GM12874 (cell line): ENCODE data around the gene GALNT14.

Experiments used
- CTCF ChIP-seq: IDR thresholded peaks from 2 replicates; pipeline ENCODE4 v1.5.1; 2011; ENCODE audit warnings: low read depth, mild to moderate bottlenecking, control low read depth, low read length, moderate library complexity; ENCODE audit not compliant: insufficient read depth

Gene GALNT14

GRCh38 chr2:31075941-31076590 lies 62.2 kb downstream of the GALNT14 start:
- no peak for TF ChIP-seq CTCF

- no peak for TF ChIP-seq CTCF
These were observed 62.8 kb downstream of the GALNT14 start for GRCh38 chr2:31075431-31075830.

- no peak for TF ChIP-seq CTCF
These were observed 66.5 kb downstream of the GALNT14 start for GRCh38 chr2:31071741-31072140.

GRCh38 chr2:31070339-31071125 lies 67.7 kb downstream of the GALNT14 start:
- no peak for TF ChIP-seq CTCF

- no peak for TF ChIP-seq CTCF
These were observed 68.5 kb downstream of the GALNT14 start for GRCh38 chr2:31069643-31070325.

GRCh38 chr2:31067259-31067658 lies 71.0 kb downstream of the GALNT14 start:
- no peak for TF ChIP-seq CTCF

GRCh38 chr2:31066551-31066950 lies 71.7 kb downstream of the GALNT14 start:
- TF ChIP-seq CTCF: no peak
